ENCODE results near the gene LARGE1.
A peak's percentile ranks its signal among the peaks of the same experiment; 100 is the strongest.

The LARGE1 gene

DNA sequence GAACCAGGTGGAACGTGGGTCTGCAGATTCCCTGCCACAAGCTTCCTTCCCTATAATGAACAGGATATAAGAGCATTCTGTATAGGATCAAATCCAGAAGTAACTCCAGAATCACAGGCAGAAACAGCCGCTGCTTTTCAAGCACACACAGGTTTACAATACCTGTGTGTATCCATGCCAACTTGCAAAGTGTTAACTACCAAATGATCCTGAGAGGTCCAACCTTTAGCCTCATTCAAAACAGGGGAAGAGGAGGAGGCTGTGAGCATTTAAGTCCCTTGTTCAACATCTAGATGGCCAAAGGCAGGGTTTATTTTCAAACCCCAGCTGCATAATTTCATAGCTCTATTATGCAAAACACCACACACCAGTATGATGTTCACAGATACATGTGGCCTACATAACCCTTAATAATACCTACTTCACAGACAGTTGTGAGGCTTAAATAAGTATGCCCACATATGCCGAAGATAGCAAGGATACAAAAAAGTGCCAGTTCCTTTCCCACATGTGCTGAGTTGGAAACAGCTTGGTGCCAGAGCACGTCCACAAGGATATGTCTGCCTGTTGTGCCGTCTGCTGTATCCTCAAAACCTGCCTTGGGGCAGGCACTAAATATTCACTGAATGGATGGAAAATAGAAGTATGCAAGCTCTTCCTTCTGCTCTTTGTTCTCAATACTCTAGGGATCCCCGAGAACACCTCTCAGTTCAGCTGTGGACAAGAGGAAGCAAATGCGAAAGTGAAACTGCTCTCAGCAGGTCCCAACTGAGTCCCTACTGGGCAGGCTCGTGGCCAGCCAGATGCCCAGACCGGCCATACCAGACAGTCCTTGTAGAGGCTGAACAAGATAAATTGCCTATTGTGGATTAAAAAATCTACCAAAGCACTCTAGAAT, 66.8 kb downstream of the LARGE1 start:
- peak; percentile 16 for DNase-seq

DNA sequence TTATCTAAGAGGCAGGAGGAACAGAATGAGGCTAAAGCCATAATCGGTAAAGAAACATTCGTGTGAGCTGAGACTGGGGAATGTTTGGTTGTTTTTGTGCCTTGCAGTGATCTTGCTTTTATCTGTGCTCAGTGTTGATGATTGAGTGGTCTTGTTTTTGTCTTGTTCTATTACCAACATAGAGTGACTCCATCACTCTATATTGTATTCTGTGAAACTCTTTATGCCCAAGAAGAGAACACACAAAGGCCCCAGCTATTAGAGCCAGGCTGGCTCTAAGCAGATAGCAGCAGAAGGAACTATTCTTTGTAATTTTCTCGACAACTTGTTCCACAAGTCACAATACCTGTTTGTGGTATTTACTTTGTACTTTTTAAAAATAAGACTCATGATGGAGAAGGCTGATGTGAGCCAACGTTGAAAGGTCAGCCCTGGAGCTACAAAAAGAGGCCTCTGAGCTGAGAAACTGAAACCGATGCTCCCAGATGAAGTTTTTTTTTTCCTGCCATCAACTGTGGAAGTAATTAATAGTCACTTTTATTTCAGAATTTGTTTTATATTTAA, 68.4 kb downstream of the LARGE1 start:
- DNase-seq, result no peak

DNA sequence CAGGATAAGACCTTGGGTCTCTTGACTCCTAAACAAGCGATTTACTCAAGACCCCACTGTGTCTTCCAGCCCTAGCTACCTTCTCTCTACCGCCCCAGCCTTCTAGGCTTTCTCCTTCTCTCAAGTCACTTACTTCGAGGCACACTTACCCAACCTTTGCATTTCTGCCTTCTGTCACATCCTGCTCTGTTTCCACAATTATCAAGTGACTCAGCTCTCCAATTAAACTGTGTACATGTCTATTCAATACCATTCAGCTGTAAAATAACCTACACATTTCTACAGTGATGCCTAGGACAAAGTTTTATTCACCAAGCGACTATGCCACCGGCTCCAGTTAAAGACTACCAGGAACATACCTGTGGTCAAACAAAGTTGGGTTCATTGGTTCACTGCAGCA, 69.0 kb downstream of the LARGE1 start:
- DNase-seq, result no peak

DNA sequence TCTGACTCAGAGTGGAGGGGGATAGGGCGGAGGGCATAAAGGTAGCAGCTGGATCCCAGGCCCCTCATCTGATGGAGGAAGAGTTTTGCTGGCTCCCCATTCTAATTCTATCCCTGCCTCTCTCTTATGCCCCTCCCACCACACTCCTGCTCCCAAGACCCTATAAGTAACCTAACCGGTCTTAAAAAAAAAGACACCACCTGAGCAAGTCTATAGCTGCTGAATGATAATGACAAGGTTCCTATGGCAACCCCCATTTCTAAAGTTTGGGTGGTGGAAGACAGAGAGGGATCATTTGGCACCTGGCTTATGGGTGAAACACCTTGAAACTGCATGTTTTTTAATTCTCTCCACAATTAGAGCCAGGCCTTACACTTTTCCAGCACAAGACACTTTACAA, 69.6 kb downstream of the LARGE1 start:
- DNase-seq, result no peak

DNA sequence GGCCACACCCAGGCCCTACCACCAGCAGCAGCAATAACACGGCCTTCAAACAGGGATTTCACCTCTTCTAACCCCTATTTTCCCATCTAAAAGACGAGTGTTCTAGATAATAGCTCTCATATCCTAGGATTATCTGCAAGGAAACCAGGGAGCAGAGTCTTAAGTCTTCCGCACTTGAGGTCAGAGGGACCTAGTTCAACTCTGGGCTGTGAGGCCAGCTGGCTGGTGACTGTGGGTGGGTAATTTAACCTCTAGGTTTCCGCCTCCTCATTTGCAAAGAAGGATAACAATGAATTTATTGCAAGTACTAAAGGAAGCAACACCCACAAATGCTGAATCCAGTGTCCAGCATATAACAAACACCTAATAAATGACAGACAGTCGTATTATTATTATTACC, 70.1 kb downstream of the LARGE1 start:
- DNase-seq, result no peak

DNA sequence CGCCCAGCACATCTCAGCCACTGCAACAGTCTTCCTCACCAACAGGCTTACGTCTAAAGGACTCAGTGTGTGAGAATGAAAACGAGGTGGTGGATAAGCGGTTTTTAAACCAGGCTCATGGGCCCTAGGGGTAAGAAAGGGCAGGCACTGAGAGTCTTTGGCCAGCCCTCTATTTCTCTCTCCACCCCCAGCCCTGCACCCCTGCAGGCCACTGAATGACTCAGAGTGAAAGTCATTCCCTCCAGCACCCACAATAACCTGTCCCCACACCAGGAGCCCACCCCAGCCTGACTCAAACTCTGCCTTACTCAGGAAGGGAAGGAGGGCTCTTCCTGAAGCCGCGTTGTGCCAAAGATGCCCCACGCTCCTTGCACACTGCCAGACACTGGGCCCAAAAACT, 72.0 kb downstream of the LARGE1 start:
- no peak for DNase-seq

DNA sequence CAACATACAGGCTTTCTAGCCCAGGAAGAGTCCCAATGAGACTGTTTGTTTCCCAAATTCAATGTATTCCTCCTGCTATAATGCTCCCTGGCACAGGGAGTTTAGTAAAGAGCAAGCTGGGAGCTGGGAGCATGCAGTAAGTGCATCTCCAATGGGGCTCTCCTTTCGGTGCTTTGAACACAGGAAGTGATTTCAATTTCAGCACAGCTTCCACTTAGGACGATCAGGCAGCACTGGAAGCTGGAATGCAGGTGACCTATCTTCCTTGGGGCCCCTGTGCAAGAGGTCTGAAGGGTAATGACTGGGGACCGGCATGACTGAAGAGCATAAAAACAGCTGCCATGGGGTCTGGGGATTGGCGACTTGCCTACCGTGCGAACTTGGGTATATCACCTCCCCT, 76.0 kb downstream of the LARGE1 start:
- DNase-seq, result no peak

DNA sequence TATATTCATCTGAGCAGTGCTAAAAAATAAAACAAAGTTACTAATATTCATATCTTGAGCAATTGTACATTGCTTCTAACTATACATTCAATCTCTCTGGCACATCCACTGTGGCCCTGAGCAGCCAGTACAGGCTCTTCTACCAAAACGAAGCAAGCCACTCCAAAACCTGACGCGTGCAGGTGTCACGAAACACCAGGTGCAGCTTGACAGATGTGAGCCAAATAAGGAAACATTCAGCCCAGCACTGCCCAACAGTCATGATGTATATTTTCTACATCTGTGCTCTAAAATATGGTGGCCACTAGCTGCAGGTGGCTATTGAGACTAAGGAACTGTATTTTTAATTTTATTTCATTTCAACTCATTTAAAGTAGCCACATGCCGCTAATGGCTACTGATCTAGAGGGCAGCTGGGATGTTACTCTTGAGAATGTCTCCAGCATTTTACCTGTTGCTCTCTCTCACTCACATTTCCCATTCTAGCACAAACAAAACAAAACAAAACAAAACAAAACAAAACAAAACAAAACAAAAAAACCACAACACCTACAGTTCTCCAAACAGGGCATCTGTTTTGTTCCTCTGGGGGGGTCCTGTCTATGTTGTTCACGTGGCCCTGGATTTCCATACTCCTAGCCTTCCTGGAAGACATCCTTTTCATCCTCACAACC, 77.7 kb downstream of the LARGE1 start:
- no peak for DNase-seq

DNA sequence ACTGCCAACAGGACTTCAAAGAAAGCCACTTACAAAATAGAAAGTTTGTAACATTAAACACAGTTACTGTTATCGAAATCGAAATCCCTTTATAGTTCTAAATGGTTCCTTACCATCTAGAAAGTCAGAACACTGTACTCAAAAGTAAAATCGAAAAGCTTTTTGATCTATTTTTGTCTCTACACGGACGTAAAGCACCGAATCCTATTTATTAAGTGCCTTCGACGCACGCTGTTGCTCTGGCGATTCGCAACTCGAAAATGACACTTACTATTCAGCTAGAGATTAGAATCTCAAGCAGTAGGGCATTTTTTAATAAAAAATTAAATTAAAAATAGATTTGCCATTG, 78.3 kb downstream of the LARGE1 start:
- DNase-seq, result no peak

DNA sequence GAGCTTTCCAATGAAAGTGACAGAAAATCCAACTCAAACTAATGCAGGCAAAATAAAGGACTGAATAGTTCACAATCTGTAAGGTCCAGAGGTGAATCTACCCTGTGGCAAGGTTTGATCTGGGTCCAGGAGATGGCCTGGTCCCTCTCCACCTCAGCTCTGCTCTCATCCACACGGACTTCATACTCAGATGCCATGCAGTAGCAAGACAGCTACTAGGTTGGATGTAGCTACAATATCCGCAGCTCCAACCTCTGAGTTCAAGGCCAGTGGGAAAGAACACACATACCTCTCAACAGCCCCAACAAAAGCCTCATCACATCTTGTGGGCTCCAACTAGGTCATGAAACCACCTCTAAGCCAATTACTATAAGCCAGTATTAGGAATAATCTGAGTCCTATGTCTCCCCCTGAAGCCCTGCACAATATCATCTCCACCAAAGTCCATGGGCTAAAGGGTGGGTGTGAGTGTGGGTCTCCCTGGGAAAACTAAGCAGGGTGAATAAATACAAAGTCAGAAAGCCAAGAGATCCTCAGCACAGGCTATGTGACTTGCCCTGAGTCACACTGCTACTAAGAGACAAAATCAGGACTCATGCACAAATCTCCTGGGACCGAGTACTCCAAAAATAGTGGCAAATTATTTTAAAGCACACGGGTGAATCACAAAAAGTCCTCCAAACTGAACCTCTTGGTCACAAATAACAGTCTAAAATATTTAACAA, 78.8 kb downstream of the LARGE1 start:
- DNase-seq, result no peak

DNA sequence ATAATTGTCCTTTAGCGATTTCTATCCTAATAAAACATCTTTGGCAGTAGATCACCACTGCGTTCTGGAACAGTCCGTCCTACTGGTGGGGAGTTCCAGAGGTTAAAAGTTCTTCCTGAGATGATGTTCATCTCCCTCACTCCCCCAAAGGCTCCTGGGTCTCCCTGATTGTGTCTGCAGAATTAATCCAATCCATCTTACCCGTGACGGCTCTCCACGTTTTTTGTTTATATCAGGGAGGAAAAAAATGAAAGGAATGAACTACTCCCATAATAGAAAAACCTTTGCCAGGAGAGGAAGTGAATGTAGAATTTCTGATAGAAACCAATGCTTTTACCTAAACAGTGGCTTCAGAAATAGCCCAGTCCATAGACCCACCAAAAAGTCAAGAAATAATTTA, 81.6 kb downstream of the LARGE1 start:
- no peak for DNase-seq

DNA sequence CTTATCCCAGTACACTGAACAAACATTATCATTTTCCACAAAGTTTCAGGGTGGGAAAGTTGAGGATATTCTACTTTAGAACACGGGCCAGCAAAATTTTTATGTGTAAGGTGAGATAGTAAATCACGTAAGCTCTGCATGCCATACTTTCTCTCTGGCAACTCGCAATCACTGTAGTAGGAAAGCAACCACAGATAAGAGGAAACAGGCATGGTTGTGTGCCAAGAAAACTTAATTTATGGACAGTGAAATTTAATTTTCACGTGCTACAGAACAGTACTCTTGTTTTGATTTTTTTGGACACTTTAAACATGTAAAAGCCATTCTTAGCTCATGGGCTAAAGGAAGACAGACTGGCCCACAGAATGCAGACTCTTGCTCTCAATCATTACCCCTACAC, 82.5 kb downstream of the LARGE1 start:
- DNase-seq, result no peak

DNA sequence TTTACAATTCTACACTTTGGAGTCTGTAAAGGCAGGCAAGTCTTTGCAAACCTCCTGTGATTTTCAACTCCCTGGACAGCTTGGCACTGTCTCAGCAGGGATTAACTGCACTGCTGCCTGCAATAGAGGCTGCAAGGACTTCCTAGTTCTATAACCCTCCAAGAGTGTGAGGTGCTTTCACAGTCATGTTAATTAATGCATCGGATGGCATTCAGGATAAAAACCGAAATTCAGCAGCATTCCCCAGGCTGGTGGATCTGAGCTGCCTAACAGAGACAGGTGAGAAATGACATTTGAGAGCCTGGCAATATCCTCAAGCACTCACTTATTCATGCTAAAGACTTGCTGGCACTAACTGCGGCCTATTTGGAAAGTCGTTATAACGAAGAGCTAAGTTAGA, 85.0 kb downstream of the LARGE1 start:
- DNase-seq, result no peak

DNA sequence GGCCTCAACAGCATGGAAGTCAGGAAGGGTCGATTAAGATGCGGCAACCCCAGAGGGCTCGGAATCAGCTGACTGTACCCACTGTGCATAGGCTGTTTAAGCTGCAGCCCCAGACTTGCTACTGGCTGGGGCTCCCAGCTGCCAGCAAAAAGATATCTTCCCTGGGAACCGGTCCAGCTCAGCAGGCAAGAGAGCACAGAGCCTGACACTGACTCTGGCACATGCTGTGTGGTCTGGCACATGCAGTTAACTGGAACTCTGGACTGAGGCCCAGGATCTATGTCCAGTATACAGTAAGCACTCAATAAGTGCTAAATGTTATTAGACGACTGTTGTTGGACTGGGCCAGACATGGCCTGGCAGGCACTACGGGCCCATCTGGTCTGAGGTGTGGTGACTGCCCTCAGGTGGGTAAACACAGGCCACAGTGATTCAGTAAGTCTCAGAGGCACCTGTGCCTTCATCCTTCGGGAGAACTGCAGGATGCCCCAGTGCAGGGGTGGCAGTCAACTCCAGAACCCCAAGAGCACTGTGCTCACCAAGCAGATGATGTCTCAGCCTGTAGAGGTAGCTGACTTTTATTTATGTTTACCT, 87.6 kb downstream of the LARGE1 start:
- no peak for DNase-seq

DNA sequence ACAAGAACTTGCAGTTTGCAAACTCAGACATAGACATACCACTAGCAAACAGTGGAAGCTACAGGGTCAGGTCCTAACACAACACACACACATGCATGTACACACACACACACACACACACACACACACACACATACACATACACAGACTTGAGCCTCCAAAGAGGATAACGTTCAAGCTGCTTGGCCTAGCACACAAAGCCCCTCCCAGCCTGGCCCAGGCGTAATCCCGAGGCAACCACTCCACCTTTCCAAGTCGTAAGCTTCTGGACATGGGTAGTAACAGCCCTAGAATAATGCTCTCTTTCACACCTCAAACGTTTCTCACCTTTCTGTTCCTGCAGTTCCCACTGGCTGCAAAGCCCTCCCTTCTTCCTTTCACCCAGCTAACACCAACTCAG, 88.6 kb downstream of the LARGE1 start:
- no peak for DNase-seq

DNA sequence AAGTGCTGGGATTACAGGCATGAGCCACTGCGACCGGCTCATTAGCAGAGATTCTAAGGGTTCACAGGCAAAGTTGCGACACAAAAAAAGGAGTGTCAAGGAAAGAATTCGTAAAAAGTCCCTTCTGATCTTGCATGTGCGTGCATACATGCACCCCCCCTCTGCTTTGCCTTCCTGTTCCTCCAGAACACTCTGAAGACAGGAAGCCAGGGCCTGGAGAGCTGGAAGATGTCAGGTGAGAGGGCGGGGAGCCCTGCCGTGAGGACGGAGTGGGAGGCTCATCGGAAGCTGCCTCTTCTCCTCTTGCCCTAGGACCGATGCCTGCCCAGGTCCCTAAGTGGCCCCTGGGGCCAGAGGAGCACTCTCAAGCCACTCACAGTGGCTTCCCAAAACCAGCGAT, 89.1 kb downstream of the LARGE1 start:
- no peak for DNase-seq

DNA sequence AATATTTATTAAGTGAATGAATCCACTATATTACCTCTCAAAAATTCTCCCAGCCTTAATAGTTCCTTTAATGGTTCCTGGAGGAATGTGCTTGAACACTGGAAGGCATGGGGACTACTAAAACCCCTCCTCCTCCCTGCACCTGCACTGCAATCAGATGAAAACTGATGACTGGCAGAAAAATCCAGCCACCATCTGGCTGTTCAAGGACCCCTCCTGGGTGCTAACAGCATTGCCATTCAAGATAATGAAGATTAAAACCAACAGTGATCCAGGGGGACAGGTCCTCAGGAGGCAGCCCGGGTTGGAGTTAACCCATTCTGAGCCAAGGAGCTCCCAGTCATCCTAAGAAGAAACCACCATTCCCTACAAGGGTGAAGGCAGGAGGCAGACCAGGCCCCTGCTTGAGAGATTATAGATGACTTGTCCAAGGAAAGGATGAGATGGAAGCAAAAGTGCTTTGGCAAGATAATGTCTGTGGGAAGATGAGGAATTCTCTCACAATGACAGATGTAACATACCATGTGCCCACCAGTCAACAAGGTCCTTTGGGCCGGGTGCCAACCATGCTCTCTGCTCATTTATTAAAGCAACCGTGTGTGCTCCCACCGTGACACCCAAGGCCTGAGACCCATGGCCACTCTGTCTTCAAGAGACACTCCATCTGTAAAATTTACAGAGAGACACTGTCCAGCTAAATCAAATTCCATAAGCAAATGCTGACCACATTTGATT, 90.6 kb downstream of the LARGE1 start:
- no peak for DNase-seq

DNA sequence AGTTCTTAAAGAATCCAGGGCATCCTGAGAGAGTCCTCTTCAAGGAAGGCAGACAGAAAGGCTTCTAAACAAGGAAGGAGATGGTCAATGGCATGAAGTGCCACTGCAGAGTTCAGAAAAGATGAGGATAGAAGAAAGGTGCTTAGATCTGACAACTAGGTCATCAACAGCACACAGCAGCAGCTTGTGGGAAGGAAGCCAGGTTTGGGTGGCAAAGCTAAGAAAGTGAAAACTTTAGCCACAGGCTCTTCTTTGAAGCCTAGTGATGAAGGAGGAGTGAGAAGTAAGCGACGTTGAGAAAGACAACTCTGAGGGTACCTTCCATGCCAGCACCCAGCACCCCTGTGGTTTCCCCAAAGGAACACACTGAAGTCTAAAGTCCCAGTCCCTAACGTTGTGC, 92.0 kb downstream of the LARGE1 start:
- no peak for DNase-seq

DNA sequence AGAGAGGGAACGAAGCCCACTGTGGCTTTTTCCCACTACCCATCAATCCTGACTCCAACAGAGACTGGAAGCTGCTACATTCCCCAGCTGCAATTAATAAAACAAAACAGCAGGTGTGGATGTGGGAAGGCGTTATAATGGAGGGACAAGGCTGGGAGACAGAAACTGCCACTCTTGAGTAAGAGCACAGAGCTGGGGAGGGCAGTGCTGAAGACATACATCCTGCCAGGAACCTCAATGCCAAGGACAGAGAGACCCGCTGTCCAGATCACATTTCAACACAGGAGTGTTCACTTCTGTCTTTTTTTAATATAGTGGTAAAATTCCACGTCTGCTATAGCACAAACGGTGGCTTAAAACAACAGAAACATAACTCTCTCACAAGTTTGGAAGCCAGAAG, 94.5 kb downstream of the LARGE1 start:
- no peak for DNase-seq

DNA sequence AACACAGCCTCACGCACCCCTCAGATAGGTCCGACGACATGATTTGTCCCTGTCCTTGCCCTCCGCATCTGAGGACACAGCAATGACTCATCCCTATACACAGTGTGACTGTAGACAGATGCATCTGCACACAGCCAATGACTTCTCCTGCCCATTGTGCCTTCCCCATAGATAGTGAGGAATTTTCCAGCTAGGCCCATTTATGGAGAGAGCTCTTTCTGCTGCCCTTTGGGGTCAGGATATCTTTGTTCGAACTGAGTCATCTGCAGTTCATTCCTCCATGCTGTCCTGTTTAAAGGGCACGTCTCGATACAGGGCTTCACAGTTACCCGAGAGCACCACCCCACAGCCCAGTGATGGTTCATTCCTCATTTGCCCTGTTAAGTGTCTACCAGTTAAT, 96.7 kb downstream of the LARGE1 start:
- DNase-seq, result no peak

DNA sequence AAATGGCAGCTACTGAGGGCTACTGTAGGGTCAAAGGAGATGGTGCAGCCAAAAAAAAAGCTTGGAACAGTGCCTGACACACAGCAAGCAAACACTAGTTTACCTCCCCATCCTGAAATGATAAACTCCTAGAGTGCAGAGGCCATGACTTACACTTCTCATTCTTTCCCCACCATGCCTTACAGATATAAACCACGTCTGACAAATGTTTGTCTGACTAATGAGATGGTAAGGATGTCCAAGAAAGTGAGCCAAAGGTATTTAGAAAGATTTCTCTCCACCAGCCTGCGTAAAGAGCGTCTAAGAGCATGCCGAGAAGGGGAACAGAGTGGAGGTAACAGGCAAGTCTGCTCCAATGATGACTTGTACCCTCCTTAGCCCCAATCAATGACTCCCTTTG, 99.0 kb downstream of the LARGE1 start:
- no peak for DNase-seq

DNA sequence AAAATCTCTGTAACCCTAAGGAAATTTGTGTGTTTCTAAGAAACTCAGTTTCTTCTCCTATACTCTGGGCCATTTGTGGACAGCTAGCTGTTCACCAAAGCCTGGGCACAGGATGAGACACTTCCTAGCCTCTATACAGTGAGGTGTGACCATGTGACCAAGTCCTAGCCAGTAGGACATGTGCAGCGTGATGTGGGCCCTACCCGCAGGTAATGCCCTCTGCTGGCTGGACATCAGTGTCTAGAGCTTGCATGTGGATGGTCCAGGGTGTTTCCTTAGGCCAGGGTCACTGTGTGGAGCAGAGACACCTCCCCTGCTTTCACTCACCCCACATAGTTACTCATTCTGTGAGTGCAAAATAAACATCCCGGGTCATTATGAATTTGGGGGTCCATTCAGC, 100.5 kb downstream of the LARGE1 start:
- DNase-seq, result no peak

Measured in CD4-positive, alpha-beta T cell treated with Interleukin-21 for 1 hour (primary cell).